Measurements from ENCODE around the gene TRIM67. TPM values are rescaled to one million over a fixed set of nuclear protein-coding genes. Genes with fewer than 3 reads are reported as not detected.

TRIM67 gene
- total and polyA plus RNA-seq, 2 of the 4 experiments (the other 2 are of a cell fraction), result not detected

DNA sequence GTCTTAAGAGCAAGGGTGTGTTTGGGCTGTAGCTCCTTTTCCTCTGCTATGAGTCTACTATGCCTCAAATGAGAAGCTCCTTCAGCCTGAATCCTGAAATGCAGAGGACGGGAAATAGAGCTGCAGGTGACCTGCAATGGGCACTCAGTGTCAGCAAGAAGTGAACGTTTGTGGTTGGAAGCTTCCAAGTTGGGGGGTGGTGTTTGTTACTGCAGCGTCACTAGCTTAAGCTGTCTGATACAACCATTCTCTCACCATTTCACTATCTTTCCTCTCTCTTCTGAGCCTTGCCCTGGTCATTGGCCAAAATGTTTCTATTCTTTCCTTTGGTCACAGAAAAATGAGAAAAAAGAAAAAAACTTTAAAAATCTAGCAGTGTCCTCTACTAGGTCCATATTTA is 19.4 kb downstream of the TRIM67 start:
- no peaks in the 10 kb centered on the region for H3K4me1 ChIP-seq (ENCODE audit: control insufficient read depth, insufficient read depth, low read length)
- ChIA-PET POLR2A (ENCODE audit: unreplicated experiment) (no interaction called here), CTCF (no interaction called here)

More for the DNA sequence above, 19.4 kb downstream of the TRIM67 start:
- Histone ChIP-seq H3K36me3 (ENCODE audit: control insufficient read depth, insufficient read depth, low read length) (no peaks in the 10 kb centered on the region), H3K79me1 (ENCODE audit: low read depth in 1 of 2, low read length in 2 of 2) (no peaks in the 10 kb centered on the region), H2AK9ac (replicated peaks; ENCODE audit: low read depth, low read length, poor library complexity) (no peak overlapping the region), H3K4ac (ENCODE audit: low read depth, low read length) (no peak overlapping the region), H3K27ac (ENCODE audit: insufficient read depth, low read length) (no peak overlapping the region), H3K56ac (ENCODE audit: extremely low read depth, insufficient read depth, low read length) (no peak overlapping the region), H3K9me1 (ENCODE audit: insufficient read depth, low read length) (no peaks in the 10 kb centered on the region), H3K9ac (ENCODE audit: low read depth, low read length) (no peak overlapping the region), H4K8ac (ENCODE audit: low read depth in 2 of 2, low read length in 2 of 2) (no peak overlapping the region), H3K27me3 (ENCODE audit: control insufficient read depth, insufficient read depth, low read length) (peaks cover 12% of the 10 kb centered on the region), H4K5ac (ENCODE audit: low read depth, low read length) (no peak overlapping the region), H3K14ac (replicated peaks; ENCODE audit: low read depth, low read length) (no peak overlapping the region), H2BK120ac (ENCODE audit: low read depth, low read length) (no peak overlapping the region), H3K9me3 (ENCODE audit: control insufficient read depth, insufficient read depth, low read length) (peaks cover 2% of the 10 kb centered on the region; the same call in 1 of the 2 replicates), H3K23ac (ENCODE audit: low read depth, low read length) (no peak overlapping the region), H4K91ac (ENCODE audit: insufficient read depth, low read depth, low read length) (no peak overlapping the region), H2AK5ac (ENCODE audit: low read depth, low read length) (no peak overlapping the region), H2BK20ac (ENCODE audit: low read depth, low read length) (no peak overlapping the region), H2BK5ac (ENCODE audit: low read depth, low read length, poor library complexity, severe bottlenecking) (no peak overlapping the region), H3K18ac (ENCODE audit: low read depth, low read length) (no peak overlapping the region), H4K20me1 (ENCODE audit: insufficient read depth, low read length) (no peaks in the 10 kb centered on the region), H3K4me3 (ENCODE audit: insufficient read depth, low read depth, low read length) (no peak overlapping the region), H3K4me2 (ENCODE audit: low read depth, low read length) (no peak overlapping the region), H2AFZ (replicated peaks; ENCODE audit: low read length, poor library complexity) (no peak overlapping the region), H2BK15ac (ENCODE audit: low read depth, low read length) (no peak overlapping the region)
- no TSS peak for BruUV-seq (replicated peaks)
- dilution Hi-C loops (cut with HindIII; ENCODE audit: low sequenced_read_pairs, unreplicated experiment) (no loop called here), in situ Hi-C loops (cut with MboI; ENCODE audit: low sequenced_read_pairs) (no loop called here), intact Hi-C loops (cut with micrococcal nuclease) (no loop called here)
- no peak for DNase-seq
- TF ChIP-seq MAZ (IDR thresholded peaks at IDR 0.05; ENCODE audit: borderline replicate concordance, low read depth, low read length) (no peak), RCOR1 (IDR thresholded peaks at IDR 0.05; ENCODE audit: insufficient replicate concordance, low read length) (no peak), SMC3 (IDR thresholded peaks at IDR 0.05; ENCODE audit: low read depth, low read length) (no peak), CTCF (conservative IDR thresholded peaks at IDR 0.05; ENCODE audit: low read depth, low read length) (no peak), FOS (IDR thresholded peaks at IDR 0.05; ENCODE audit: low read depth, low read length) (no peak), BHLHE40 (IDR thresholded peaks at IDR 0.05; ENCODE audit: low read depth, low read length) (no peak), CHD1 (IDR thresholded peaks at IDR 0.05; ENCODE audit: low read depth, low read length) (no peak), RFX5 (IDR thresholded peaks at IDR 0.05; ENCODE audit: low read depth, low read length) (no peak), CEBPB (IDR thresholded peaks at IDR 0.05; ENCODE audit: low read depth, low read length) (no peak), POLR2A (IDR thresholded peaks at IDR 0.05; ENCODE audit: low read depth, low read length) (no peak), NFE2L2 (IDR thresholded peaks at IDR 0.05; ENCODE audit: low read depth, low read length) (no peak), RAD21 (IDR thresholded peaks at IDR 0.05; ENCODE audit: low read length) (no peak)
- TF ChIP-seq, protein P1, sequence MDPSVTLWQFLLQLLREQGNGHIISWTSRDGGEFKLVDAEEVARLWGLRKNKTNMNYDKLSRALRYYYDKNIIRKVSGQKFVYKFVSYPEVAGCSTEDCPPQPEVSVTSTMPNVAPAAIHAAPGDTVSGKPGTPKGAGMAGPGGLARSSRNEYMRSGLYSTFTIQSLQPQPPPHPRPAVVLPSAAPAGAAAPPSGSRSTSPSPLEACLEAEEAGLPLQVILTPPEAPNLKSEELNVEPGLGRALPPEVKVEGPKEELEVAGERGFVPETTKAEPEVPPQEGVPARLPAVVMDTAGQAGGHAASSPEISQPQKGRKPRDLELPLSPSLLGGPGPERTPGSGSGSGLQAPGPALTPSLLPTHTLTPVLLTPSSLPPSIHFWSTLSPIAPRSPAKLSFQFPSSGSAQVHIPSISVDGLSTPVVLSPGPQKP (IDR thresholded peaks at IDR 0.05; ENCODE audit: borderline replicate concordance, low read depth, low read length), result no peak
- no CpG with 5 or more reads among the region's 3 CpGs for WGBS, 2 experiments (ENCODE audit: extremely low coverage in 2 of 2, insufficient read length in 1 of 2)
- no peak for ATAC-seq (ENCODE audit: low read depth)

Data from IMR-90 (cell line).